GM06990 (cell line): ENCODE results near the gene RBM6.

Experiments
- DNase-seq: peaks from one replicate; pipeline ENCODE4 v3.0.0-alpha.2; 2011; ENCODE audit not compliant: insufficient read length; ENCODE audit errors: extremely low read depth
- H3K27me3 ChIP-seq: replicated peaks from 2 replicates; pipeline ENCODE4 v1.6.0; 2011; ENCODE audit warnings: low read length; ENCODE audit not compliant: control insufficient read depth, insufficient read depth
- H3K36me3 ChIP-seq: 2 replicates; pipeline ENCODE4 v1.5.1; 2011; ENCODE audit warnings: low read length; ENCODE audit not compliant: control insufficient read depth, insufficient read depth
- H3K4me3 ChIP-seq: replicated peaks from 2 replicates; pipeline ENCODE4 v1.5.1; 2011; ENCODE audit warnings: low read depth, mild to moderate bottlenecking, control low read depth, low read length
- TF ChIP-seq, protein P1 (sequence below): IDR thresholded peaks from 2 replicates; pipeline ENCODE4 v1.5.1; 2011; ENCODE audit warnings: low read length, control low read depth, mild to moderate bottlenecking, inconsistent platforms; ENCODE audit not compliant: insufficient read depth, poor library complexity, severe bottlenecking

The RBM6 gene

GRCh38 chr3:49984394-49984793 is 44.4 kb downstream of the RBM6 start:
- Histone ChIP-seq H3K36me3 (no peaks in the 10 kb centered on the region; the same call in none of the 2 replicates), H3K27me3 (no peaks in the 10 kb centered on the region), H3K4me3 (no peak overlapping the region)
- TF ChIP-seq, protein P1, sequence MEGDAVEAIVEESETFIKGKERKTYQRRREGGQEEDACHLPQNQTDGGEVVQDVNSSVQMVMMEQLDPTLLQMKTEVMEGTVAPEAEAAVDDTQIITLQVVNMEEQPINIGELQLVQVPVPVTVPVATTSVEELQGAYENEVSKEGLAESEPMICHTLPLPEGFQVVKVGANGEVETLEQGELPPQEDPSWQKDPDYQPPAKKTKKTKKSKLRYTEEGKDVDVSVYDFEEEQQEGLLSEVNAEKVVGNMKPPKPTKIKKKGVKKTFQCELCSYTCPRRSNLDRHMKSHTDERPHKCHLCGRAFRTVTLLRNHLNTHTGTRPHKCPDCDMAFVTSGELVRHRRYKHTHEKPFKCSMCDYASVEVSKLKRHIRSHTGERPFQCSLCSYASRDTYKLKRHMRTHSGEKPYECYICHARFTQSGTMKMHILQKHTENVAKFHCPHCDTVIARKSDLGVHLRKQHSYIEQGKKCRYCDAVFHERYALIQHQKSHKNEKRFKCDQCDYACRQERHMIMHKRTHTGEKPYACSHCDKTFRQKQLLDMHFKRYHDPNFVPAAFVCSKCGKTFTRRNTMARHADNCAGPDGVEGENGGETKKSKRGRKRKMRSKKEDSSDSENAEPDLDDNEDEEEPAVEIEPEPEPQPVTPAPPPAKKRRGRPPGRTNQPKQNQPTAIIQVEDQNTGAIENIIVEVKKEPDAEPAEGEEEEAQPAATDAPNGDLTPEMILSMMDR = no peak
- no peak for DNase-seq

DNA sequence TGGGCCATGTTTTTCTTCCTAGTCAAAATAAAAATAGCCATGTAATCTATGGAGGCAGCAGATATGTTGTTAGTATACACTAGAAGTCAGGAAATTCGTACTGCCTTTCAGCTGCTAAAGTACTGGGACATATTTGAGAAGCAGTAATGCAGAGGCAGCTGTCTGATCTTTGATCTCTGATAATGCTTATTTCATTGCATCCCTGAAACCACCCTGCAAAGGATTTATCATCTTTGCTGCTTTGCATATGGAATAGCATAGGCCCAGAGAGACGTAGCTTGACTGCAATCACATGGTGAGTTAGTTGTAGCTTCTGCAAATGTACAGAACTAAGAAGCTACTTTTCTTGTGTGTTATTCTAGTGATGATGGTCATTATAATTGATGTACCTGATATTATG is 52.4 kb downstream of the RBM6 start:
- Histone ChIP-seq H3K36me3 (peaks cover 3% of the 10 kb centered on the region), H3K4me3 (no peak overlapping the region), H3K27me3 (no peaks in the 10 kb centered on the region)
- no peak for DNase-seq
- TF ChIP-seq, protein P1 = no peak

DNA sequence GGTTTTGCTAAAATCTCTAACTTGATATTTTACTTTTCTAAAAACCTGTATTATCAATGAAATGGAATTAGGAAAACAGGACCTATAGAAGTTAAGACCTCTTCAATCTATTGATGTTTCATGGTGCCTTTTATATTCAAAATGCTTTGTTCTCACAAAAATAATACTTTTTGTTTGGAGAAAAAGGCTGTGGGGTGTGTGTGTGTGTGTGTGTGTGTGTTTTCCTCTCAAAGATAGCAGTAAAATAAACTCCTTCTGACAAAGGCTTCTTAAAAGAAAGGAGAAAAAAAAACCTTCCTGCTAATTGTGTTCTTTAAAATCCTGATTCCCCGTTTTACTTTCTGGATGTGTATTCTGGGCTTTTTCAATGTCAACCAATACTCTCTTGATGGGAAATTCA is 54.5 kb downstream of the RBM6 start:
- Histone ChIP-seq H3K36me3 (peaks cover 3% of the 10 kb centered on the region), H3K27me3 (no peaks in the 10 kb centered on the region), H3K4me3 (no peak overlapping the region)
- TF ChIP-seq, protein P1 = no peak
- no peak for DNase-seq

GRCh38 chr3:49996016-49996415 is 56.1 kb downstream of the RBM6 start:
- no peak for DNase-seq
- TF ChIP-seq, protein P1 = no peak
- Histone ChIP-seq H3K4me3 (no peak overlapping the region), H3K27me3 (no peaks in the 10 kb centered on the region), H3K36me3 (peaks cover 3% of the 10 kb centered on the region; the same call in 1 of the 2 replicates)

DNA sequence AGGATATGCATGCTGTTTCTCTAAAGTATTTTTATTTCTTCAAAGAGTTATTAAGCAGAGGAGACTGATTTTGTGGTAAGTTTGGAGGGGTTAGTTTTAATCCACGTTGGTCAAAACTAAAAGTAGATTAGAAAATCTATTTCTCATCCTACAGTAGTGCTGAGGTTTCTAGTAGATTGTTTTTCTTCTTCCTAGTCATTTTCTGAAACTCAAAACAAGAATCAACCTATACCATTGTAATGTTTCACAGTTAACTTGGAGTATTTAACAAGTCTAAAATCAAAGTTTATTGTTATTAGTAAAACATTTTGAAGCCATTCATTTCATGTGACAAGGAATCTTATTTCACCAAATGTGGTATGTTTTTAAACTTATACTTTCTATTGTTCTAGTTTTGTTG is 57.9 kb downstream of the RBM6 start:
- no peak for DNase-seq
- no peaks in the 10 kb centered on the region for H3K27me3 ChIP-seq
- H3K4me3 ChIP-seq = no peak overlapping the region
- TF ChIP-seq, protein P1 = no peak
- H3K36me3 ChIP-seq = peaks cover 3% of the 10 kb centered on the region; the same call in 1 of the 2 replicates

GRCh38 chr3:49998326-49998725 is 58.4 kb downstream of the RBM6 start:
- DNase-seq = no peak
- H3K4me3 ChIP-seq = no peak overlapping the region
- TF ChIP-seq, protein P1 = no peak
- H3K27me3 ChIP-seq = no peaks in the 10 kb centered on the region
- peaks cover 3% of the 10 kb centered on the region; the same call in 1 of the 2 replicates for H3K36me3 ChIP-seq
